COLO668 (cell line): ENCODE results near the gene PTBP2.
"Not testable (repeated sequence)": the region's sequence is repeated elsewhere in the genome, so short reads cannot be mapped to it uniquely, and the experiment has no call there.

ENCODE experiments used
- DNase-seq: peaks from one replicate; lab custom pipeline; 2025; ENCODE audit not compliant: unreplicated experiment; lab: John Stamatoyannopoulos, UW

Gene PTBP2

GRCh38 chr1:96727860-96728259 is 6.3 kb downstream of the PTBP2 start:
- no peak for DNase-seq

DNA sequence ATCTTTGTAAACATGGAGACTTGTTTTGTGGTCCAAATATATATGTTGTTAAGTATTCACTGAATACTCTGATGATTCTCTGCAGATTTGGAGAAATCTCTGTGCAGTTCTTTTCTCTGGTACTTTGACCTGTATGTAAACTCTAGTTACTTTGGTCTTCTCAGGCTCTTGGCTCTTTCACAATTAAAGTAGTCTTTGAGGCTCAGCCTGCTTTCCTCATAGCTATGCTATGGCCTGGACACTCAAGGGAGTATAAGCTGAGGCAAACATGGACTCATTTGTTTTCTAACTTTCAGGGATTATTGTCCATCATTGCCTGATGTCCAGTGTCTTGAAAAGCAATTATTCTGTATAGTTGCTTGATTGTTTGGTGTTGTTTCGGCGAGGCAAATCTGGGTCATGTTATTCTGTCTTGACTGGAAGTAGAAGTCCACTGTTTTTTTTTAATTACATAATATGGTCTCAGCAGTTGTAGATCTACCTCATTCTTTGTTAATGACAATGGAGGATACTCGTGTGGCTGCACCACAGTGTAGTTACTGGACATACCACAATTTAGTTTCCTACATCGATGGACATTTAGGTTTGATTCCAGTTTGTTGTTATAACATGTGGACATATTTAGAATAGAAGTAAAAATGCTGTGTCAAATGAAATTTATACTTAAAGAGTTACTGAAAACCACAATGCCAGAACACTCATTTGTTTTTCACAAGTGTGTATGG is 9.2 kb downstream of the PTBP2 start:
- DNase-seq = no peak

- no peak for DNase-seq
Observed at GRCh38 chr1:96741335-96741734, 19.8 kb downstream of the PTBP2 start.

DNA sequence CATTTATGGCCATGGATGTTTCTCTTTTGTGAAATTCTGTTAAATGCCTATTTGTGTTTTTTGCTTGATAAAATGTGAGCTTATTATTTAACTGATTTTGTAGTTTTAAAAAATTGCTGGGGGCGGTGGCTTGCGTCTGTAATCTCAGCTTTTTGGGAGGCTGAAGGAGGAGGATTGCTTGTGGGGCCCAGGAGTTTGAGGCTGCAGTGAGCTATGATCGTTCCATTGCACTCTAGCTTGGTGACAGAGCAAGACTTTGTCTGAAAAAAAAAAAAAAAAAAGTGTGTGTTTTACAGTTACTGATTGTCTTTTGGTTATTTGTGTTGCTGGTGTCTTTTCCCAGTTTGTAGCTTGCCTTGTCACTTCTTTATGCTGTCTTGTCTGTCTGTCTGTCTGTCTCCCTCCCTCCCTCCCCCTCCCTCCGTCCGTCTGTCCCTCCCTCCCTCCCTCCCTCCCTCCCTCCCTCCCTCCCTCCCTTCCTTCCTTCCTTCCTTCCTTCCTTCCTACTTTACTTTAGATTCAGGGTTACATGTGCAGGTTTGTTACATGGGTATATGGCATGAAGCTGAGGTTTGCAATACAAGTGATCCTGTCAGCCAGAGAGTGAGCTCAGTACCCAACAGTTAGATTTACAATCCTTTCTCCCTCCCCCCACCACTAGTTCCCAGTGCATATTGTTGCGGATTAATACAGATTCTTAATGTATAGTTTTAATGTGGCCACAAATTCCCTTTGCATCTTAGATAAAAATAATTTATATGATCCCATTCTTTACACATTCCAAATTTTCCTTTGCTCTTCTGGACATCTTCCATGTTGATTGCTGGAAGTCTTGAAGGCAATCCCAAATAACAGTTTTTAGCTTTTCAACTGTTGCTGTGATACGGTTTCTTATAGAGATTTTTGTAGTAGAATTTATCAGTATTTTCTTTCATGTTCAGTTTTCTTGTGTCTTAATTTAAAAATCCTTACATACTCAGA is 25.1 kb downstream of the PTBP2 start:
- no peak for DNase-seq

GRCh38 chr1:96747565-96747964 is 26.0 kb downstream of the PTBP2 start:
- no peak for DNase-seq

DNA sequence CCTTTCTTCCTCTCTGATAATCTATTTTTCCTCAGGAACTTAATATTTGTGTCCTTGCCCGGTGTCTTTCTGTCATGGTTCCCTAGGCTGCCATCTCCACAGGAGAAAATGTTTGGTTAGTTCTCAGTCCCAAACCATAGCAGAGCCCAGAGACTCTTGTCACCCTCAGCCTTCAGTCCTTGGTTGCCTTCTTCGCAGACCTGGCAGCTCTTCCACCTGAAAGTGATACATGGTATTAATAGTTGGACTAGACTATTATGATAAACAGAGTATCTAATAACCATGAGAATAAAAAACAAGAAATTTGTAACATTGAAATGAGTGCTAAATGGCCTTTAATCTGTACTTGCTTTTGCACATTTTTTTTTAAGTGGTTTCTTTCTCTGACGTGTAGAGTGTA is 26.5 kb downstream of the PTBP2 start:
- no peak for DNase-seq

DNA sequence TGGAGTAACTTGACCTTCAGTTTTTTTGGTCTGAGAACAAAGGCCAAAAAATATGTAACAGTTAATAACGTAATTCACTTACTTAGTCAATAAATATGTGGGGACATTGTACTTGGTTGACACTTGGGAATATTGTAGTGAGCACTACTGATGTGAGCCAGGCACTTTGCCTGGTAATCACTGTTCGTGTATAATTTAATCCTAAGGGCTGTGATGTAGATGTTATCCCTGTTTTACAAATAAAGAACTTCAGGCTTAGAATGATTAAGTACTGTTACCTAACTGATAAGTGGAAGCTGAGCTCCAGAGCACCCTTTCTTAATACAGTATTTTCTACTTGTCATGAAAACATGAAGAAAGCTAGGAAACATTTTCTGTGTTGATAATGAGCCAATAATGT is 28.0 kb downstream of the PTBP2 start:
- DNase-seq = no peak

- DNase-seq = no peak
Observed at GRCh38 chr1:96752394-96752793, 30.8 kb downstream of the PTBP2 start.

DNA sequence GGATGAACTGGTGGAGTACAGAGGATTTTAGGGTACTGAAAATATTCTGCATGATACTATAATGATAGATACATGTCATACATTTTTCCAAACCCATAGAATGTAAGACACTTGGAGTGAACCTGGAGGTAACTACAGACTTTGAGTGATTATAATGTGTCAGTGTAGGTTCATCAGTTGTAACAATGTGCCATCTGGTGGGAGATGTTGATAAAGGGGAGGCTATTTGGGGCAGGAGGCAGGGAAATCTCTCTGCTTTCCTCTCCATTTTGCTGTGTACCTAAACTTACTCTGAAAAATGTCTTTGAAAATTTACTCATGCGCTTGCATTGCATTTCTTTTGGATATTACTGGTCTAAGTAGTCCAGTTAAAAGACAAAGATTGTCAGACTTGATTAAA is 35.2 kb downstream of the PTBP2 start:
- DNase-seq = no peak

GRCh38 chr1:96762586-96762985 is 41.0 kb downstream of the PTBP2 start:
- DNase-seq = not testable (repeated sequence)

GRCh38 chr1:96763514-96763913 is 41.9 kb downstream of the PTBP2 start:
- DNase-seq = no peak

DNA sequence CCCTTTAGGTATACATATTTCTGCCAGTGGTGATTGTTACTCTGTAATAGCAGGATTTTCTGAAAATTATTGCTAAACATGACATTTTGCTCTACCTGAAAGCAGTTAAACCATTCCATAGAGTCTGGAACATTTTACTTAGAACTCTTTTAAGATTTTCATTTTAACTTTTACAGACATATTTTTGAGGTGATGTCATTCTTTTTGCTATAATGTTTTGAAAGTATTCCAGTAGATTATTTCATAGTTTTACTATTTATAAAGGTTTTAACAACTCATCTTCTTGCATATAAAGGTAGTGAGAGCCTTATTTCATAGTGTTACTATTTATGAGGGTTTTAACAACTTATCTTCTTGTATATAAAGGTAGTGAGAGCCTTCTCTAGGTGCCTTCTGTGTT is 42.9 kb downstream of the PTBP2 start:
- no peak for DNase-seq

GRCh38 chr1:96771847-96772246 is 50.3 kb downstream of the PTBP2 start:
- no peak for DNase-seq

DNA sequence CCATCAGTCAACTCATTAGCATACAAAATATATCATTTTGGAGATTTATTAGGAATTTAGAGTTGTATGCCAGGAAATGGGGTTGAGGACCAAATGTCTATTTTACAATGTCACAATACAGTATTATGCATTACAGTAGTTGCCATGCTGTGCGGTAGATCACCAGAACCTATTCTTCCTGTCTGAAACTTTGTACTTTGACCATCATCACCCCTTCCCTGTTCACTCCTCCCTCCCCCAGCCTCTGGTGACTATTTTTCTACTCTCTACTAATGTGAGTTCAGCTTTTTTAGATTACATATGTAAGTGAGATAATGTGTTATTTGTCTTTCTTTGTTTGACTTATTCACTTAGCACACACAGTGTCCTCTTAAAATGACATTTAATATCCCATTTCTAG is 50.8 kb downstream of the PTBP2 start:
- DNase-seq = no peak

DNA sequence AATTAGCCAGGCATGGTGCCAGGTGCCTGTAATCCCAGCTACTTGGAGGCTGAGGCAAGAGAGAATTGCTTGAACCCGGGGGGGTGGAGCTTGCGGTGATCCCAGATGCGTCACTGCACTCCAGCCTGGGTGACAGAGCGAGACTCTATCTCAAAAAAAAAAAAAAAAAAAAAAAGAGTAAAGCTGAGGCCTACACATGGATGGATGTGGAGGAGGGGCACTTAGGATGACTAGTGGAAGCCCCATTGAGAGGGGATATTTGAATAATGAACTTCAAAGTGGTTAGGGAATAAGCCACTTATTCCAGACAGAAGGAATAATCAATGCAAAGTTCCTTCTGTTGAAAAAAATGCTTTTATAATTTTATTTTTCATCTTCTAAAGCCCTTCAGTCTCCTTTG is 51.4 kb downstream of the PTBP2 start:
- no peak for DNase-seq

GRCh38 chr1:96782206-96782605 is 60.6 kb downstream of the PTBP2 start:
- no peak for DNase-seq

- no peak for DNase-seq
Observed at GRCh38 chr1:96782856-96783255, 61.3 kb downstream of the PTBP2 start.

- DNase-seq = no peak
Observed at GRCh38 chr1:96790599-96790998, 69.0 kb downstream of the PTBP2 start.

- DNase-seq = no peak
Observed at GRCh38 chr1:96792220-96792619, 70.6 kb downstream of the PTBP2 start.

DNA sequence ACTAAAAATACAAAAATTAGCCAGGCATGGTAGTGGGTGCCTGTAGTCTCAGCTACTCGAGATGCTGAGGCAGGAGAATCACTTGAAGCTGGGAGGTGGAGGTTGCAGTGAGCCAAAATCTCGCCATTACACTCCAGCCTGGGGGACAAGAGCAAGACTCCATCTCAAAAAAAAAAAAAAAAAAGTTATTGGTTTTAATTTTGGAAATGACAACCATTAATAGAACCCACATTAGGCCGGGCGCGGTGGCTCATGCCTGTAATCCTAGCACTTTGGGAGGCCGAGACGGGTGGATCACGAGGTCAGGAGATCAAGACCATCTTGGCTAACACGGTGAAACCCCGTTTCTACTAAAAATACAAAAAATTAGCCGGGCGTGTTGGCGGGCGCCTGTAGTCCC is 80.1 kb downstream of the PTBP2 start:
- DNase-seq = not testable (repeated sequence)

DNA sequence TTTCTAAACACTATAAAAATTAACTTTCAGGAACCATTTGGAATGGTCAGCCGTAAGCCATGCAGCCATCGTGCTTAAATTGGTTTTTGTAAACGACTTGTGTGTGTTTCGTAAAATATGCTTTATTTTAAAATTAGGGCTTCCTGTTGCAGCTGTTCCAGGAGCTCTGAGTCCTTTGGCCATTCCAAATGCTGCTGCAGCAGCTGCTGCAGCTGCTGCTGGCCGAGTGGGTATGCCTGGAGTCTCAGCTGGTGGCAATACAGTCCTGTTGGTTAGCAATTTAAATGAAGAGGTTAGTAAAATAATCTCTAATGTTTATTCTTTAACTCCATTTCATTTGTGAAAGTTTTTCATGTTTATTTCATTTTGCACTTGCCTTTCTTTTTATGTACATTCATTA is 83.1 kb downstream of the PTBP2 start:
- DNase-seq = no peak

GRCh38 chr1:96808191-96808590 is 86.6 kb downstream of the PTBP2 start:
- DNase-seq = no peak
